GM19468 (cell line): ENCODE measurements around the gene ARPC4.
"Not testable (repeated sequence)": the region's sequence is repeated elsewhere in the genome, so short reads cannot be mapped to it uniquely, and the experiment has no call there.

Source experiments
- ATAC-seq: cut with Tn5 transposase; IDR thresholded peaks from one replicate; pipeline ENCODE4 v1.9.1; 2021; ENCODE audit warnings: mild to moderate bottlenecking, moderate library complexity, moderate number of reproducible peaks; ENCODE audit not compliant: unreplicated experiment; ENCODE audit errors: extremely low read depth

Gene ARPC4

GRCh38 chr3:9848860-9849259 is 56.0 kb downstream of the ARPC4 start:
- not testable (repeated sequence) for ATAC-seq

- not testable (repeated sequence) for ATAC-seq
These were observed 58.5 kb downstream of the ARPC4 start for GRCh38 chr3:9851383-9851782.

- ATAC-seq: not testable (repeated sequence)
These were observed 59.0 kb downstream of the ARPC4 start for GRCh38 chr3:9851926-9852325.

- ATAC-seq: no peak
These were observed 59.6 kb downstream of the ARPC4 start for GRCh38 chr3:9852528-9852927.

- ATAC-seq: not testable (repeated sequence)
These were observed 61.5 kb downstream of the ARPC4 start for GRCh38 chr3:9854291-9854940.

- no peak for ATAC-seq
These were observed 62.7 kb downstream of the ARPC4 start for GRCh38 chr3:9855594-9855993.
